Fibroblast of gingiva (primary cell): Measurements from ENCODE around the gene PALM.

Experiments
- DNase-seq: peaks from one replicate; pipeline ENCODE4 v3.0.0-alpha.2; 2011; ENCODE audit warnings: low read depth

PALM gene

DNA sequence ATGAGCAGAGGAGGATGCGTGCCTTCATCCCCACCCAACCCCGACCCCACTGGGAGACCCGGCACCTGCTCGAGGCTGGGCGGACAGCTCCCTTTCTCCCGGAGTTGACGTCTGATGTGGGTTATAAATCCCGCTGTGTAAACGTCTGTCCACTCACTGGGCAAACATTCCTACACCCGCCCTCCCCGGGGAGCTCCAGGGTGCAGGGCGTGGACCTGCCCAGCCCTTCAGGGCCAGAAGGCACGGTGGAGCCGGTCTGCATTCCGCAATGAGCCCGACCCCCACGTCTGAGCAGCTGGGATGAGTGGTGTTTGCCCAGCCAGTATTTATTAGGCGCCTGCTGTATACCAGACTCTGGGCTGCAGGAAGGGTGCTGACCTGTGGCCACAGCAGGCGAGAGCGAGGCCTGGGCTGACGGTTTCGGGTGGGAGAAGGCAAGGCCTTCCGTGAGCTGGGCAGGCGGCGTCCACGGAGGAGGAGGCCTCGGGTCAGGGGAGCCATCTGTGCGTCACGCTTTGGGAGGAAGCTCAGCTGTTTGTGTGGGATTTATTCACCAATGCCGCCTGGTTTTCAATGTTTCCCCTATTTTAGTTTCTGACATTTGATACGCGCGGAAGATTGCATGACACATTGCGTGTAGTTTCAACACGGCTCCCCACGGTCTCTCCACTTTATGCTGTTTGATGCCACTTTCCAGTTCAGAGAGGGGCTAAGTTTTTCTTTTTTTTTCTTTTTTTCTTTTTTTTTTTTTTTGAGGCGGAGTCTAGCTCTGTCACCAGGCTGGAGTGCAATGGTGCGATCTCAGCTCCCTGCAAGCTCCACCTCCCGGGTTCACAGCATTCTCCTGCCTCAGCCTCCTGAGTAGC, 44.1 kb downstream of the PALM start:
- DNase-seq, result peak; percentile 95

DNA sequence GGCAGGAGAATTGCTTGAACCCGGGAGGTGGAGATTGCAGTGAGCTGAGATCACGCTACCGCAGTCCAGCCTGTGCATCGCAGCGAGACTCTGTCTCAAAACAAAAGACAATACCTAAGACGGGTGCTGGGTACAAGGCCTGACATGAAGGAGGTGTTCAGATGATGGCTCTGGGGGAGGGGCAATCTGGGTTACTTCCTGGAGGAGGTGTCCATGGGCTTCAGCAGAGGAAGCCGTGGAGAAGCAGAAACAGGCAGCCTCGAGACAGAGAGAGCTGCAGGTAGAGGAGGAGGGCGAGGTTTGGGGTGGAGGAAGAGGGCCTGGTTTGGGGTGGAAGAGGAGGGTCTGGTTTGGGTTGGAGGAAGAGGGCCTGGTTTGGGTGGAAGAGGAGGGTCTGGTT, 45.8 kb downstream of the PALM start:
- DNase-seq, result no peak

DNA sequence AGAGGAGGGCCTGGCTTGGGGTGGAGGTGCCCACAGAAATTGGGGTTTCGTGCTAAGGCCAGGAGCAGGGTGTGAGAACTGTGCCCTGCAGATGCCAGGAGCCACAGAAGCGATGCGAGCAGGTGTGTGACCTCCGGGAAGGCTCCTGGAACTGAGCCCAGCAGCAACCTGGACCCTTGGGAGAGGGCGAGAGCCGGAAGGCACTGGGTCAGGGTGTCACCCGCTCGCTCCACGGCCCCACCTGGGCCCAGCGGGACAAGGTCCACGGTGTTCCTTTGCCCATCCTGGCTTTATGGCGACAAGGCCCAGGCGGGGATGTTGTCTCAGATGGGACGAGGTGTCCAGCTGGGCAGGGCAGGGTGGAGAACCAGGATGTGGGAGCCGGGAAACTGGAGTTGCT, 46.3 kb downstream of the PALM start:
- DNase-seq, result no peak

GRCh38 chr19:756236-756635, 47.5 kb downstream of the PALM start:
- DNase-seq, result no peak

DNA sequence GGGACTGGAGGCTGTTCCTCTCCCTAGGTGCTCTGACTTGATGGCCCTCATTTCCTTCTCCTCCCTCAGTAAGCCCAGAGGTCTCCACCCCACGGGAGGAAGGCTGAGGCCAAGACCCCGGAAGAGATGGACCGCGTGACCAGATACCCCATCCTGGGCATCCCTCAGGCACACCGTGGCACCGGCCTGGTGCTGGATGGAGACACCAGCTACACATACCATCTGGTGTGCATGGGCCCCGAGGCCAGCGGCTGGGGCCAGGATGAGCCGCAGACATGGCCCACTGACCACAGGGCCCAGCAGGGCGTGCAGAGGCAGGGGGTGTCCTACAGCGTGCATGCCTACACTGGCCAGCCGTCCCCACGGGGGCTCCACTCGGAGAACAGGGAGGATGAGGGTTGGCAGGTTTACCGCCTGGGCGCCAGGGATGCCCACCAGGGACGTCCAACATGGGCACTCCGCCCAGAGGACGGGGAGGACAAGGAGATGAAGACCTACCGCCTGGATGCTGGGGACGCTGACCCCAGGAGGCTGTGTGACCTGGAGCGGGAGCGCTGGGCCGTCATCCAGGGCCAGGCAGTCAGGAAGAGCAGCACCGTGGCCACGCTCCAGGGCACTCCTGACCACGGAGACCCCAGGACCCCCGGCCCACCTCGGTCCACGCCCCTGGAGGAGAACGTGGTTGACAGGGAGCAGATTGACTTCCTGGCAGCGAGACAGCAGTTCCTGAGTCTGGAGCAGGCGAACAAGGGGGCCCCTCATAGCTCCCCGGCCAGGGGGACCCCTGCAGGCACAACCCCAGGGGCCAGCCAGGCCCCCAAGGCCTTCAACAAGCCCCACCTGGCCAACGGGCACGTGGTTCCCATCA, 48.3 kb downstream of the PALM start:
- no peak for DNase-seq

- DNase-seq, result no peak
Measured at GRCh38 chr19:757811-758668, 49.3 kb downstream of the PALM start.

- no peak for DNase-seq
Measured at GRCh38 chr19:763181-763580, 54.4 kb downstream of the PALM start.

GRCh38 chr19:763869-764268, 55.1 kb downstream of the PALM start:
- DNase-seq, result no peak

DNA sequence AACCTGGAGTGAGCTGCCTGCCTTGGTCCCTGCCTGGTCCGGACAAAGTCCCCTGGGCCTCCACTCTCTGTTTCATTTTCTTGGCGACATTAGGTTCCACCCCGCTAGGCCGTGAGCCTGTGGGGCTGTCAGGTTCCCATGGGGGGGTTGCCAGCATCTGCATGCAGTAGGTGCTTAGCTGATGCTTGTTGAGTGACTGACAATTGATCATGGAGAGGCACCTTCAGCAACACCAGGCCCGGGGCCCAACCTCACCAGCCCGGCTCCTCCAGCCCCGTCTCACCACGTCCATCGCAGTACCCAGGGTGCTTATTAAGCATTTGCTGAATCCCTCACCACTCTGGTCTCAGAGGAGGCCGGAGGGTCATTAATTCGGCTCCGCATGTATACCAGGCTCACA, 55.6 kb downstream of the PALM start:
- DNase-seq, result no peak

DNA sequence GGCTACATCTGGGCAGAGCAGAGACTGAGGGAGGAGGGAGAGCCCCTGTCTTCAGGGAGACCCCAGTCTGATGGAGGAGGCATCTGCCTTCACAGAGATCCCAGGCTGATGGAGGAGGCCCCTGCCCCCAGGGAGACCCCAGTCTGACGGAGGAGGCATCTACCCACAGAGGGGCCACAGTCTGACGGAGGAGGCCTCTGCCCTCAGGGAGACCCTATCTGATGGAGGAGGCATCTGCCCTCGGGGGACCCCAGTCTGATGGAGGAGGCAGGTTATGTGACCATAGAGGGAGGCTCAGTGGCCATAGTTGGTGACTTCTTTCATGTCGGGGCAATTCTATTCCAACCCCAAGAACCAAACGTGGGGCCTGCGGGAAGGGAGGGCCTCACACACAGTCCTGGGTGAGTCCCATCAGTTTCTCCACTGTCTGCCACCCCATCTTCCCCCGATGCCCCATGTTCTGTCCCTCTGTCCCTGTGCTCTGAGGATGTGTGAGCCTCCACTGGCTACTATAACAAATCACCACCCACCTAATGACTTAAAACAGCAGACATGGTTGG, 56.5 kb downstream of the PALM start:
- DNase-seq, result no peak

- peak; percentile 80 for DNase-seq
Measured at GRCh38 chr19:768424-768823, 59.7 kb downstream of the PALM start.

GRCh38 chr19:769616-770015, 60.9 kb downstream of the PALM start:
- no peak for DNase-seq

DNA sequence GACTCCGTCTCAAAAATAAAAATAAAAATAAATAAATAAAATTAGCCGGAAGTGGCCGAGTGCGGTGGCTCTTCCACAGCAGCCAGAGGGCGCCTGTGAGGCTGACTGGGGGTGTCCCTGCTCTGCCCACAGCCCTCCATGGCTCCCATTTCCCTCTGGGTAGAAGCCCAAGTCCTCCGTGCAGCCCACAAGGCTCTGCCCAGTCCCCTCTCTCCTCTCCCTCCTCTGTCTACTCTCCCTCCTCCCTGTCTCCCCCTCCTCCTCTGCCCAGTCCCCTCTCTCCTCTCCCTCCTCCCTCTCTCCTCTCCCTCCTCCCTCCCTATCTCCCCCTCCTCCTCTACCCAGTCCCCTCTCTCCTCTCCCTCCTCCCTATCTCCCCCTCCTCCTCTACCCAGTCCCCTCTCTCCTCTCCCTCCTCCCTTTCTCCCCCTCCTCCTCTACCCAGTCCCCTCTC, 62.6 kb downstream of the PALM start:
- DNase-seq, result peak; percentile 52

- no peak for DNase-seq
Measured at GRCh38 chr19:772063-772462, 63.3 kb downstream of the PALM start.

- no peak for DNase-seq
Measured at GRCh38 chr19:772730-773436, 64.1 kb downstream of the PALM start.

DNA sequence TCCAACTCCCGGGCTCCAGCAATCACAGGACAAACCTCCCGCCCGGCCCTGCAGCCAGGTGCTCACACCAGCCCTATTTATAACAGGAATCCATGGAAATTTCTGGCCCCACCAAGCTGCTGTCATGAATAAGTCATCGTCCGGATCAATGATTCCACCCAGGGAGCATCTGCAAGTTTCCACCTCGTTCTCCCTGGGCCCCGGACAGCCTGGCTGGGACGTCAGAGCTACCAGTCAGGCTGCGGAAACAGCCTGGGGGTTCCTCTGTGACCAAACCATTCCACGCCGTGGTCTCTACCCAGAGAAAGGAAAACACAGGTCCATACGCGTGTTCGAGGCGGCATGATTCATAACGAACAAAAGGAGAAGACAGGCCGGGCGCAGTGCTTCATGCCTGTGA, 67.8 kb downstream of the PALM start:
- no peak for DNase-seq

DNA sequence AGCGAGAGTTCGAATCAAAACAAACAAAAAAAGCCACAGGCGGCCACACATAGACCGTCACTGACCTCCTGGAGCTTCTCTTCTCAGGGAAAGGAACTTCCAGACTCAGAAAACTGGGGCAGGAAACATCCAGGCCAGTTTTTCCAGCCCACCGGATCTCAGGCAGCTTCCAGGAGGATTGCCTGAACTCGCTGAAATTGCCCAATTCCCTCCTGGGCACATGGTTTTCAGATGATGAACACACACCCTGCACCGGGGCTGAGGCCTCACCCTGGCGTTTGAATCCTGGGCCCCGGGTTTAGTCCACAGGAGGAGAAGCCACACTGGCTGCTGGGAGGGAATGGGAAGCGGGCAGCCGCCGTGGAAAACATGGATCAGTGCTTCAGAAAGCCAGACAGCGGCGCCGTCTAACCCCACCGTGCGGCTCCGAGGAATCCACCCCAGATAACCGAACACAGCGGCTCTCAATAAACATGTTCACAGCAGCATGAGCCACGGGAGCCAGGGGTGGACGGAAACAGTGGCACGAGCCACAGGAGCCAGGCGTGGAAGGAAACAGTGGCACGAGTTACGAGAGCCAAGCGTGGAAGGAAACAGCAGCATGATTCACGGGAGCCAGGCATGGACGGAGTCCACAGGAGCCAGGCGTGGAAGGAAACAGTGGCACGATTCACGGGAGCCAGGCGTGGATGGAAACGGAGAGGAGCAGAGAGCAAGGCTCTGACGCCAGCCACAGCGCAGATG, 70.3 kb downstream of the PALM start:
- DNase-seq, result peak; percentile 97

DNA sequence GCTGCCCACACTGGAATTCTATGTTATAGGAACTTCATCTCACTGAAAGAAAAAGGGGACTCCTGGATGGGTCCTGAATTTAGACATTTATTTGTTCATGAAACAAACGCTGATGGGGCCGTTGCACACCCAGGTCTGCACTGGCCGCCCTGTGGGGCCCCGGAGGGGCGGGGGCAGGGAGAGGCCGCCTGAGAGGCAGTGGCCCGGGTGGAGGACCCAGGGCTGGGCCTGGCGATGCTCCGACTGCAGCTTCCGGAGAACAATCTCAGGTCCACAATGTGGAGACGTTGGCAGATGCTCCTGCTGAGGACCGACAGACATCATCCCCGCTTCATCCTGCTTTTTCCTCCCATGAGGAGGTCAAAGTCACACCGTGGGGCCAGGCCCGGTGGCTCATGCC, 72.2 kb downstream of the PALM start:
- no peak for DNase-seq

- no peak for DNase-seq
Measured at GRCh38 chr19:781800-782184, 73.1 kb downstream of the PALM start.

- DNase-seq, result peak; percentile 64
Measured at GRCh38 chr19:782185-782877, 73.6 kb downstream of the PALM start.
